HEK293T (cell line): ENCODE results near the gene PPP2R3A.
"Not testable (repeated sequence)": the region's sequence is repeated elsewhere in the genome, so short reads cannot be mapped to it uniquely, and the experiment has no call there.

Source experiments
- CTCF ChIA-PET: fragments of 350-600 bp; formaldehyde crosslinking; extraction: SDS; loops from one replicate; lab custom pipeline; 2021; ENCODE audit warnings: antibody characterized with exemption, inconsistent platforms; lab: Yijun Ruan, JAX
- POLR2A ChIA-PET: fragments of 350-600 bp; formaldehyde crosslinking; extraction: SDS; loops from one replicate; lab custom pipeline; 2020; ENCODE audit warnings: antibody characterized with exemption, inconsistent platforms; lab: Yijun Ruan, JAX
- DNase-seq: peaks from one replicate; pipeline ENCODE4 v3.0.0; 2012; ENCODE audit warnings: mixed read lengths; ENCODE audit errors: extremely low spot score
- ARNT ChIP-seq: fragments of 450-650 bp; IDR thresholded peaks from 2 replicates; pipeline ENCODE4 v1.6.1; 2017; ENCODE audit warnings: mild to moderate bottlenecking
- BHLHE40 ChIP-seq: fragments of 450-650 bp; IDR thresholded peaks from 2 replicates; pipeline ENCODE4 v1.6.1; 2016; ENCODE audit warnings: mild to moderate bottlenecking, moderate library complexity, borderline replicate concordance
- CTBP1 ChIP-seq: fragments of 450-650 bp; IDR thresholded peaks from 2 replicates; pipeline ENCODE4 v1.6.1; 2016; ENCODE audit warnings: borderline replicate concordance
- ELF4 ChIP-seq: fragments of 450-650 bp; IDR thresholded peaks from 2 replicates; pipeline ENCODE4 v1.6.1; 2017; ENCODE audit warnings: antibody characterized with exemption
- FOXA1 ChIP-seq: fragments of 450-650 bp; IDR thresholded peaks from 2 replicates; pipeline ENCODE4 v1.6.1; 2016; ENCODE audit warnings: mild to moderate bottlenecking
- FOXK2 ChIP-seq: fragments of 450-650 bp; IDR thresholded peaks from 2 replicates; pipeline ENCODE4 v1.6.1; 2016; ENCODE audit warnings: mild to moderate bottlenecking
- FOXM1 ChIP-seq: fragments of 450-650 bp; IDR thresholded peaks from 2 replicates; pipeline ENCODE4 v1.6.1; 2017; ENCODE audit warnings: mild to moderate bottlenecking, borderline replicate concordance
- HDGF ChIP-seq: fragments of 450-650 bp; IDR thresholded peaks from 2 replicates; pipeline ENCODE4 v1.6.1; 2017; ENCODE audit warnings: antibody characterized with exemption, borderline replicate concordance
- L3MBTL2 ChIP-seq: fragments of 450-650 bp; conservative IDR thresholded peaks from 2 replicates; pipeline ENCODE4 v1.6.1; 2016; ENCODE audit warnings: mild to moderate bottlenecking
- LEF1 ChIP-seq: fragments of 450-650 bp; IDR thresholded peaks from 2 replicates; pipeline ENCODE4 v1.6.1; 2017; ENCODE audit warnings: mild to moderate bottlenecking, borderline replicate concordance
- NFRKB ChIP-seq: fragments of 450-650 bp; IDR thresholded peaks from 2 replicates; pipeline ENCODE4 v1.6.1; 2016; ENCODE audit warnings: mild to moderate bottlenecking, moderate library complexity
- PKNOX1 ChIP-seq: fragments of 450-650 bp; IDR thresholded peaks from 2 replicates; pipeline ENCODE4 v1.6.1; 2016
- SP1 ChIP-seq: fragments of 450-650 bp; IDR thresholded peaks from 2 replicates; pipeline ENCODE4 v1.6.1; 2017
- SUZ12 ChIP-seq: fragments of 450-650 bp; IDR thresholded peaks from 2 replicates; pipeline ENCODE4 v1.6.1; 2016; ENCODE audit warnings: mild to moderate bottlenecking
- TARDBP ChIP-seq: fragments of 450-650 bp; IDR thresholded peaks from 2 replicates; pipeline ENCODE4 v1.6.1; 2016
- ZNF384 ChIP-seq: fragments of 450-650 bp; IDR thresholded peaks from 2 replicates; pipeline ENCODE4 v1.6.1; 2016

PPP2R3A gene

GRCh38 chr3:136186344-136186743 lies 220.8 kb downstream of the PPP2R3A start:
- DNase-seq, result no peak
- no peak for TF ChIP-seq ARNT
- no peak for TF ChIP-seq FOXK2
- no peak for TF ChIP-seq NFRKB
- TF ChIP-seq LEF1, result no peak
- no peak for TF ChIP-seq SP1
- TF ChIP-seq ELF4, result no peak
- no peak for TF ChIP-seq TARDBP
- no peak for TF ChIP-seq CTBP1
- TF ChIP-seq HDGF, result no peak
- no peak for TF ChIP-seq L3MBTL2
- TF ChIP-seq FOXM1, result no peak
- TF ChIP-seq FOXA1, result no peak
- TF ChIP-seq SUZ12, result no peak
- TF ChIP-seq BHLHE40, result no peak
- TF ChIP-seq PKNOX1, result no peak
- no peak for TF ChIP-seq ZNF384
- ChIA-PET CTCF (interaction anchor here (0.6 kb wide), 1 partner anchor 798 kb away, joined by 3 read pairs; no protein-coding TSS in a partner anchor), POLR2A (interaction anchor here (1.1 kb wide), 1 partner anchor 10 kb away, joined by 4 read pairs; the partner anchor contains the start of gene MSL2)

DNA sequence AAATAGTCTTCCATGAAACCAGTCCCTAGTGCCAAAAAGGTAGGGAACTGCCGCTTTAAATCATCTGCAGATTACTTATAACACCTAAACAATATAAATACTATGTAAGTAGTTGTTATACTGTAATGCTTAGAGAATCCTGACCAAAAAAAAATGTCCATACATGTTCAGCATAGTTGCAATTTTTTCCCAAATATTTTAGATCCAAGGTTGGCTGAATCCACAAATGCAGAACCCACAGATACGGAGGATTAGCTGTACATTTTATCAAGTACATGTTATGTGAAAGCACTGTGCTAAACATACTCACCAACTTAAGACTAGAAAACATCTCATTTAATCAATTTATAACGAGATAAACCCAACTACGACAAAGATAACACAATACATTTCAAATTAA lies 221.3 kb downstream of the PPP2R3A start:
- ChIA-PET POLR2A (interaction anchor here (1.1 kb wide), 1 partner anchor 9 kb away, joined by 4 read pairs; the partner anchor contains the start of gene MSL2), CTCF (interaction anchor here (0.6 kb wide), 1 partner anchor 797 kb away, joined by 3 read pairs; no protein-coding TSS in a partner anchor)
- no peak for DNase-seq
- TF ChIP-seq SUZ12, result no peak
- no peak for TF ChIP-seq ELF4
- no peak for TF ChIP-seq TARDBP
- no peak for TF ChIP-seq FOXK2
- no peak for TF ChIP-seq ARNT
- TF ChIP-seq HDGF, result no peak
- no peak for TF ChIP-seq CTBP1
- no peak for TF ChIP-seq ZNF384

DNA sequence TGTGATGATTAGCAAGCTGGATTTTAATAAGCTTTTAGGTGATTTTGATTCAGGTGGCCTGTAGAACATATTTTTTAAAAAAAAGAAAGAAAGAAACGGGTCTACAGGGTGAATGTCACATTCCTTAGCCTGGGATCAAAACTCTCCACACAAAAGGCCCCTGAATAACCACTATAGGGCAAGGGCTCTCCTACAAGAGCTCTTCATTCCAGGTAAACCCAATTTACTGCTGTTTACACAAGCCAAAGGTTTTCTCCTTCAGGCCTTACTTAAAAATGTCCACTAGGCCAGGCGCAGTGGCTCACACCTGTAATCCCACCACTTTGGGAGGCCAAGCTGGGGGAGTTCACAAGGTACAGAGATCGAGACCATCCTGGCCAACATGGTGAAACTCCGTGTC lies 222.3 kb downstream of the PPP2R3A start:
- ChIA-PET POLR2A (interaction anchor here (1.1 kb wide), 1 partner anchor 8 kb away, joined by 7 read pairs; the partner anchor contains the start of gene MSL2), CTCF (interaction anchor here (0.7 kb wide), 1 partner anchor 110 kb away, joined by 3 read pairs; no protein-coding TSS in a partner anchor)
- TF ChIP-seq FOXA1 (no peak), ZNF384 (no peak), PKNOX1 (no peak), ARNT (no peak), BHLHE40 (no peak), TARDBP (no peak), NFRKB (no peak), SP1 (no peak), ELF4 (no peak)
- DNase-seq, result no peak

DNA sequence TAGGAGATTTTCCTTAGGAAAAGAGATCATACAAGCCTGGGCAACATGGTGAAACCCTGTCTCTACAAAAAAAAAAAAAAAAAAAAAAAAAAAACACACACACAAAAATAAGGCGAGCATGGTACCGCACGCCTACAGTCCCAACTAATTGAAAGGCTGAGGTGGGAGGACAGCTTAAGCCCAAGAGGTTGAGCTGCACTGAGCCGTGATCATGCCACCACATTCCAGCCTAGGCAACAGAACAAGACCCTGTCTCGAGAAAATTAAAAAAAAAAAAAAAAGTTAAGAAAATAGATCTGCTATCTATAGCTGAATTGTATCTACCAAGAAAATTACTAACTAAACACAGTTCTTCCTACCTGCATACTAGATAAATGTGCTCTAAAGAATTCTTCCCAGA lies 223.5 kb downstream of the PPP2R3A start:
- no peak for DNase-seq
- ChIA-PET CTCF (no interaction called here), POLR2A (no interaction called here)
- TF ChIP-seq ZNF384 (peak; percentile 65), FOXM1 (no peak), SUZ12 (no peak), SP1 (no peak), HDGF (no peak), FOXA1 (no peak), ARNT (no peak), LEF1 (no peak)

DNA sequence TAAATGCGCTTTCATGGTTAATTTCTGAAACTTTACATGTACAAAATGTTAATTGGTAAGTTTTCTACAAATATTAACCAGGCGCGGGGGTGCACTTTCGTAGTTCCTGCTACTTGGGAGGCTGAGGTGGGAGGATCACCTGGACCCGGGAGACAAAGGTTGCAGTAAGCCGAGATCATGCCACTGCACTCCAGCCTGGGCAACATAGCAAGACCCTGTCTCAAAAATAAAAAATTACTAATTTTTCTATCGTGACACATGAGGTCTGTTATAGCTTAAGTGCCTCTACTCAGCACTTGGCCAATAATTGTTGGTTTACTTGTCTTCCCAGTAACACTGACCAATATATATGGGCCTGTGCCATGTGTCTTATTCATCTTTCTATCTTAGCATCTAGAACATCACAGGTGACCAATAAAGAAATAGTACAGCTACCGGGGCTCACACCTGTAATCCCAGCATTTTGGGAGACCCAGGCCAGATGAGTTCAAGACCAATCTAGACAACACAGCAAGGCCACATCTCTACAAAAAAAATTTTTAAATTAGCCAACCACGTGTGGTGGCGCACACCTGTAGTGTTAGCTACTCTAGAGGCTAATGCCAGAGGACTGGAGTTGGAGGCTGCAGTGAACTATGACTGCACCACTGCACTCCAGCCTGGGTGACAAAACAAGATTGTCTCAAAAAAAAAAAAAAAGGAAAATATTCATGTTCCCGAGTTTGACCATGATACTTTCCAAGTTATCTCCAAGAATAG lies 224.5 kb downstream of the PPP2R3A start:
- no peak for DNase-seq
- ChIA-PET POLR2A (interaction anchor here (0.9 kb wide), 1 partner anchor 46 kb away, joined by 3 read pairs; no protein-coding TSS in a partner anchor), CTCF (no interaction called here)
- TF ChIP-seq NFRKB (no peak), FOXK2 (no peak), LEF1 (no peak), TARDBP (no peak), FOXA1 (no peak), SP1 (no peak), PKNOX1 (no peak), ZNF384 (no peak), ARNT (no peak)

DNA sequence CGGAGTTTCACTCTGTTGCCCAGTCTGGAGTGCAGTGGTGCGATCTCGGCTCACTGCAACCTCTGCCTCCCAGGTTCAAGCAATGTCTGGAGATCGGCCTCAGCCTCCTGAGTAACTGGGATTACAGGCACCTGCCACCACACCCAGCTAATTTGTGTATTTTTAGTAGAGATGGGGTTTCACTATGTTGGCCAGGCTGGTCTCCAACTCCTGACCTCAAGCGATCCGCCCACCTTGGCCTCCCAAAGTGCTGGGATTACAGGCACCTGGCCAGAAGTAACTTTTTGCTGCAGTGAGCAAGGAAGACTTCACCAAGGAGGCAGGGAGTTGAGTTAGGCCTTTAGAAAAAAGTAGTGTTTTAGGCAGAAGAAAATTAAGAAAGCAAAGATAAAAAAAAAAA lies 226.7 kb downstream of the PPP2R3A start:
- DNase-seq, POLR2A ChIA-PET: not testable (repeated sequence)
- CTCF ChIA-PET, result interaction anchor here (0.7 kb wide), 1 partner anchor 101 kb away, joined by 3 read pairs; no protein-coding TSS in a partner anchor
